UCSD-AML1 (cell line): ENCODE data around the gene FMNL3.
"Not testable (repeated sequence)": the region's sequence is repeated elsewhere in the genome, so short reads cannot be mapped to it uniquely, and the experiment has no call there.

Experiments used
- DNase-seq: peaks from one replicate; lab custom pipeline; 2025; ENCODE audit not compliant: unreplicated experiment; lab: John Stamatoyannopoulos, UW

FMNL3 gene

DNA sequence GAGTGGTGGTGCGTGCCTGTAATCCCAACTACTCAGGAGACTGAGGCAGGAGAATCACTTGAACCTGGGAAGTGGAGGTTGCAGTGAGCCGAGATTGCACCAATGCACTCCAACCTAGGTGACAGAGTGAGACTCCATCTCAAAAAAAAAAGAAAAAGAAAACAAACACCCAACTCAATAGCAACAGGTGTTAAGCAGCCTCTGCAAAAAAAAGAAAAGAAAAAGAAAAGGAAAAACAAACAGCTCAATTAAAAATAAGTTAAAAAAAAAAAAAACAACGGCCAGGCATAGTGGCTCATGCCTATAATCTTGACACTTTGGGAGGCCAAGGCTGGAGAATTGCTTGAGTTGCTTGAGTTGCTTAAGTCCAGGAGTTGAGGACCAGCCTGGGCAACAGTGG is 10.6 kb upstream of the FMNL3 start:
- DNase-seq: not testable (repeated sequence)

DNA sequence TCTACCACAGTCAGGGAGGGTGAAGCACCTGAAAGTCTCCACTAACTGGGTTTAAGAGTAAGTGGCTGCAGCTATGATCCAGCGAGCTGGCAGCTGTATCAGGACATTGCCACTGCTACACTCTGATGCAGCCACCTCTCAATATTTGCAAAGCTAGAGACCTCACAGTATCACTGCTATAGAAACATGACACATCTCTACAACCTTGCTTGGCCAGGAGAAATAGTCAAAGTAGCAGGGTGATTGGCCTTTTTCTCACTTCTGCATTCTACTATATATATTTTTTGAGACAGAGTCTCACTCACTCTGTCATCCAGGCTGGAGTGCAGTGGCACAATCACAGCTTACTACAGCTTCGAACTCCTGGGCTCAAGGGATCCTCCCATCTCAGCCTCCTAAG is 9.3 kb upstream of the FMNL3 start:
- no peak for DNase-seq

DNA sequence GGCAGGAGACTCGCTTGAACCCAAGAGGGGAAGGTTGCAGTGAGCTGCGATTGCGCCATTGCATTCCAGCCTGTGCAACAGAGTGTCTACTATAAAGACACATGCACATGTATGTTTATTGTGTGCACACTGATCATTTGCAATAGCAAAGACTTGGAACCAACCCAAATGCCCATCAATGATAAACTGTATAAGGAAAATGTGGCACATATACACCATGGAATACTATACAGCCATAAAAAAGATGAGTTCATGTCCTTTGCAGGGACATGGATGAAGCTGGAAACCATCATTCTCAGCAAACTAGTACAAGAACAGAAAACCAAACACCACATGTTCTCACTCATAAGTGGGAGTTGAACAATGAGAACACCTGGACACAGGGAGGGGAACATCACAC is 6.7 kb upstream of the FMNL3 start:
- not testable (repeated sequence) for DNase-seq

DNA sequence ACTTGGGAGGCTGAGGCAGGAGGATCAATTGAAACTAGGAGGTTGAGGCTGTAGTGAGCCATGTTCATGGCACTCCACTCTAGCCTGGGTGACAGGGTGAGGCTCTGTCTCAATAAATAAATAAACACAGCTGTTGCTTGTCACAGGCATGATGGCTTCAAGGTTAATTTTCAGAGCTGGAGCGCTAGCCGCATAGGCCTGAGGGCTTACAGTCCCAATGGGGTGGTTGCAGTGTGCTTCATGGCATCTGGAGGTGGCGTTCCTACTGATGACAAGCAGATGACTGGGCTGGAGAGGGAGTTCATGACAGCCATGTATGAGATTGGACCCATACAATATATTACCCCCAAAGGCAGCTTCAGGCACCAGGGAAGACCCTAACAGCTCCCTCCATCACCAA is 1.6 kb upstream of the FMNL3 start:
- DNase-seq: no peak

DNA sequence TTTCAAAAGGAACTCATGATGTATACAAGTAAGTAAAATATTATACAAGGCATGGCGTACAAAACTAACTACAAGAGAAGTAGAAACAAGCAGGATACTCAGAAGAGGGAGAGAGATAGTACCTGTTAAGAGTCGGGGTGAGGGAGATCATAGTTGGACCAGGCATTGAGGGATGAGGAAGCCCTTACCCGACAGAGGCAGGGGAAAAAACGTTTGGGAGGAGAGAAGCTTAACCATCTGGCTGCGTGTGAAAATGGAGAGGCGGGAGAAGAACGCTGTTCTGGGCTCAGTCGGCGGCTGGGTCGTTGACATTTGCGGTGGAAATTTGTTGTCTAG is 575 bp upstream of the FMNL3 start:
- DNase-seq: no peak

DNA sequence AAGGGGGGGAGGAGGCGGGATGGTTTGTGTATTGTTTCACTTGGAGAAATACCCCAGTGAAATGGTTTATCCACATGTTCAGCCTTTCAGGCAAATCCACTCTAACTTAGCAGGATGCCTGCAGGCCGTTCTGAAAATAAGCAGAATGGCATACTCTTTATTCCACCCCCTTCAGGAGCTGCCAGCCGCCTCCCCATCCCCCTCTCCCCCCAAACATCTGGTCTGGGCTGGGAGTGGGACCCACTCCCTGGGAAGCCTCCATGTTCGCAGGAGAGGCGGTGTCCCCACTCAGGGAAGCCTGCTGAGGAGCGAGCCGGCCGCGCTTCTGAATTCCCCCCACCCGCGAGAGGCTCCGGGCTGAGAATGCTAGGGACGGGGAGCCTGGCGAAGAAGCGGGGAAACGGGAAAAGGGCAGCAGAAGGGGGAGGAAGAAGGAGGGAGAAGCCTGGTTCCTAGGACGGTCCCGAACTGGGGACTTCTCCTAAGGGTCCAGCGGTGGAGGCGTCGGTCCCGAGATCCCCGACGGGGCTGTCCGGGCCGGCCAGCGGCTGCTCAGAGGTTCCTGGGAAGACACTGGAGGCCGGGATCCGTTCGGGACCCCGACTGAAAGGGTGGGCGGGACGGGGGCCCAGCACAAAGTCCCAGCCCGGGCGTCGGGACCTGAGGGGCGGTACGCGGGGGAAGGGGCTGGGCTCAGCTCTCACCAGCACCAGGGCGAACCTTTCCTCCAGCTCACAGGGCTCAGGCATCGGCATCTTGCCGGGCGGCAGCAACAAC is 666 bp downstream of the FMNL3 start:
- peak; percentile 62 for DNase-seq

DNA sequence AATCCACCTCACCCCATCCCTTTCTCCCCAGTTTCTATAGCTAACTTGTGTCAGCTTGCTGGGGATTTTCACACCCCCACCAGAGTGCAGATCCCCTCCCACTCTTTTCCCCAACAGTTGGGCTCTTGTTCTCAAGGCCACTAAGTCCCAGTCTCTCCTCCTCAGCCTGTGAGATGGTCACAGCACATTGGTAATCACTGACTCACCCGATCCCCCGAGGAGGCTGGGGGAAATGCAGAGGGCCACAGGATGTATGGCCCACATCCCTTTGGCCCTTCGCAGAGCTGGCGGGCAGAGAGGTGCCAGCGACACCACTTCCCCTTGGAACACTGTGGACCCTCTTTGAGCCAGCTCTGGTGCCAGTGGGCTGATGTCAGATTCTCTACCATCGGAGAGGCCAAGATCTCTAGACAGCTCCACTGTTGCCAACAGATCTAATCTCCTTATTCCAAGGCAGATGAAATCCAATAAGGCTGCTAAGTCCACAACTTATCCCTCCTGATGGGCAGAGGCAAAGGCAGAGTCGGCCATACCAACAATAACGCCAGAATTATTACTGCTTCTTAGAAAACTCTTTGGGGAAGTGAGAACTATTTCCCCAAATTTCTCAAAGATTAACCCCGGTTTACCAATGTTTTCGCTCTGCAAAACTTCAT is 1.6 kb downstream of the FMNL3 start:
- DNase-seq: peak; percentile 80

DNA sequence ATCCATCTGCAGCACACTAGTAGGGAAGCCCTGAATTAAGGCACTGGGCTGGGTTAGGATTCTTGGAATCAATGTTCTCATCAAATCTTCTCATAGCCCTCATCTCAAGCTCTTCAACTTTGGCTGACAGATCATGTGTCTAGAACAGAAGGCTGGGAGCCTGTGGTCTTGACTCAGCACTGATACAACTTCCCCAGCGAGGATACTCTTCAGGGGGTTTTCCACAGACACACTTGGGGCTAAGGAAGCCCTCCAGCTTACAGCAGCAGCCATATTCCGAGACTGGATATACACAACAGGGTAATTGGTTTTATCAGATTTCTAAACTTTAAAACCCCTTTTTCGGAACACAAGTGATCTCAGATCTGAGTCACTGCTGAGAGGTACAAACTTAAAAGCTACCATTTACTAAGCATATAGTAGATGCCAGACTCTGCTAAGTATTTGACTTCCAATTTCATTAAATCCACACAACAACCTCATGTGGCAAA is 3.5 kb downstream of the FMNL3 start:
- peak; percentile 21 for DNase-seq

DNA sequence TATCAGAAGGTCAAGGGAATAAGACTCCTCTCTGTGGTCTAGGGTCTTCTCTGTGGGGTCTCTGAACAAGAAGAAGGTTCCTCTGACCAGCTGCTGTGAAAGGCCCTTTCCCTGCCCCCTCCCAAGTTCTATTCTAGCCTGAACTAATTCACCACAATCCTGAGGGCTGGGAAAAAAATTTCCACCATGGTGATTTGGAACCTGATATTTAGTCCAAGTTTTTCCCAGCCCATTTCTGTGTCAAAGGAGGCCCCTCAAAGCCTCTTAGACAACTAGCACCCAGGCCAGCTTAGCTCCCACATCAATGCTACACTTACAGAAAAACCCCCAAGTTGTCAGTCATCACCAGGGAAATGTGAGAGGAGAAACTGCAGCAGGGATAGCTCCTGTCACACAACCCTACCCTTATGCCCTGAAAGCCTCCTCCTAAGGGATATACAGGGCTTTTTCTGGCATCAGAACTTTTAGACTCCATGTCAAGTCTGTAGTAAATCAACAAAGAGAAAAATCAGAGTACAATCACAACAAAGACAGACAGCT is 4.5 kb downstream of the FMNL3 start:
- no peak for DNase-seq

DNA sequence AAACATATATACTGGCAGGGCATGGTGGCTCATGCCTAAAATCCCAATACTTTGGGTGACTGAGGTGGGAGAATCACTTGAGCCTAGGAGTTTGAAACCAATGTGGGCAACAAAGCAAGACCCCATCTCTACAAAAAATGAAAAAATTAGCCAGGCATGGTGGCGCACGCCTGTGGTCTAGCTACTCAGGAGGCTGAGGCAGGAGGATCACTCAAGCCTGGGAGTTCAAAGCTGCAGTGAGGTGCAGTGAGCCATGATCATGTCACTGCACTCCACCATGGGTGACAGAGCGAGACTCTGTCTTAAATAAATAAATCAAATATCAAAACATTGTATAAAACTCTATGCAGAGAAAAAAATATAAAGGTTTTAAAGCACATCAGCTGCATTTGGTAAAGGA is 5.2 kb downstream of the FMNL3 start:
- no peak for DNase-seq

DNA sequence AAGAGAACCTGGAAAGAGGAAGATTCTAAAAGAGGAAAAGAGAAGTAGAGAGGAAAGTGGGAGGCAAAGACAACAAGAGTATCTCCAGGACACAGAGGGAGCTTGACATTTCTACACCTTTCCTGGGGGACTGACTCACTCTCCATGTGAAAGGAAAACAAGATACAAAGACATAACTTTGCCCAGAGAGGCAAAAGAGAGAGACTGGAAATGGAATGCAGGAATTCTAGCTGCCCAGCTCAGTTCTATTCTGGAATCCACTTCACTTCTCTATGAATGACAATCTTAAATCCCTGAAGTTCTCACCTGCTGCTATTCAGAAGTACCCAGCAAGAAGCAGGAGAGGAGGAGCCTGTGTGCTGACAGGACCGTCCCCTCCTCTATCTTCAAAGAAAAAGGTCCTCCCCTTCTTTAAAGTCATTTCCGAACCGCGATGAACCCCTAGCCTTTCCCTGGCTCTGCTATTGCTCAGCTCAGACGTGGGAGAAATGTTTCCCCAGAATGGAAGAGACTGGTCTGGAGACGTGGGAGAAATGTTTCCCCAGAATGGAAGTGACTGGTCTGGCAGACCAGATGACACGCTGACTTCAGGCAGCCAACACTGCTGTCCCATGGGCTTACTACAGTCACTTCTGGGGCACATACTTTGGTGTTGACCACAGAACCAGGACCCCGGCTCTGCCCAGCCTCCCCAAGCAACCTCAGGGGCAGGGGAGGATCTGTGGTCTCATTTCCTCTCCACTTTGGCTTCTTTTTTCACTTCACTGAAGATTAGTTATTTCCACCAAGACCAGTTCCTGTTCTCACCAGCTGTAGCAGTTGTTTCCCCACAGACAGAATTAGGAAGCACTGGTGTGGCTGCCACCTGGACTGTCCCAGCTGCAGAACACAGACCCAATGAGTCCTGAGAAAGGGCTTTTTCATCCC is 8.3 kb downstream of the FMNL3 start:
- DNase-seq: peak; percentile 81

DNA sequence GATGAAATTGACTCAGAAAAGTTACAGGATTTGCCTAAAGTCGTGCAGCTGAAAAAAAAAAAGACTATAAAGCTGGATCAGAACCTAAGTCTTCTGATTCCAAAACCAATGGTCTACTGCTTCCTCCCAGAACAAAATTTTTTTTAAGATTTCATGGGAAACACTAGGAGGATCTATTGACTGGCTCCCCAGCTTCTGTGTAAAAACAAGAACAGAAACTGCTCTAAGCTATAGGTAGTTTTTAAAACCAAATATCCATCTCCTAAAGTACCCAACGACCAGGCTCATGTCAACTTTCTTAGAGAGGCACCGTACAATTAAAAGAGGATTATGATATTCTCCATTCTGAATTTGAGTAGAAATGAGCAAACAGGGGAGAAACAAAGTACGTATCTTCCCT is 9.4 kb downstream of the FMNL3 start:
- no peak for DNase-seq

DNA sequence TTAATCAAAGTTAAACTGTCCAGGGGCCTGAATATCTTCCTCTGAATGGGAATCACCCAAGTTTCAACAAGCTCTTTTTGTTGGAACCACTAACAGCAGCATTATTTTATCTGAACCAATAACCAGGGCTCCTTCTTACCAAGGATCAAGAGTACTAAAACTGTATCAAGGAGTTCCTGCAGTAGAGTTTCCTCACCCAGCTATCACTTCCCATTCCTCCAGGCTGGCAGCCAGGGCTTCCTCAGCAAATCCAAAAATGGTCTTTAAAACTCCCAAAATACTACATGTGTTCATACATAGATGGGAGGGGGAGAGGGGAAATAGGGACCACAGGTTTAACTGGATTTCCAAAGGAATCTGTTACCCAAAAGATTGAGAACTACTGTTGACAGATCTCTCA is 10.5 kb downstream of the FMNL3 start:
- no peak for DNase-seq

DNA sequence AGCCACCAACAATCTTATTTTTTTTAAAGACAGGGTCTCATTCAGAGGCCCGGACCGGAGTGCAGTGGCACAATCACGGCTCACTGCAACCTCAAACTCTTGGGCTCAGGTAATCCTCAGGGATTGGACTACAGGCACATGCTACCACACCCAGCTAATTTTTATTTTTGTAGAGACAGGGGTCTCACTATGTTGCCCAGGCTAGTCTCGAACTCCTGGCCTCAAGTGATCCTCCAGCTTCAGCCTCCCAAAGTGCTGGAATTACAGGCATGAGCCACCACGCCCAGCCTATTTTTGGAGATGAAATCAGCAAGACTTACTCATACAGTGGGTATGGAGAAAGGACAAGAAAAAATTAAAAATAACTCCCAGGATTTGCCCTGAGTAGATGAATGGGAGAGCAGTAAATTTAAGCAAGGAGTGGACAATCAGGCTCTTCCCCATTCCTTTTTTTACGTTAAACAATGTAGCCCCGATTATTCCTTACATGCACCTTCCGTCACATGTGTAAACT is 13.2 kb downstream of the FMNL3 start:
- DNase-seq: no peak

DNA sequence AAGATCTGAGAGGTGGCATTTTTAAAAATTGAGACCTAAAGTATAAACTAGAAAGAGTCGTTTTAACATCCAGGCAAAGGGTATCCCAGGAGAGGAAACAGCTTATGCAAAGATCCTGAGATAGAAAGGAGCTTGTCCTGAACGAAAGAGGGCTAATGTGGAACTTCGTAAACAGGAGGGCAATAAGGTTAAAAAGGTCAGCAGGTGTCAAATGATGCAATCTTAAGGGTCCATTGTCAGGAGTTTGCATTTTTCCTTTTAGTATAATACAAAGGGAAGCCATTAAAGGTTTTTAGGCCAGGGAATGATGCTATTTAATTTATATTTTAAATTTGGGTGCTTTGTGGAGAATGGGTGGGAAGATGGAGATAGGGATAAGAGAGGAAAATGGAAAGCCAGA is 14.4 kb downstream of the FMNL3 start:
- no peak for DNase-seq

DNA sequence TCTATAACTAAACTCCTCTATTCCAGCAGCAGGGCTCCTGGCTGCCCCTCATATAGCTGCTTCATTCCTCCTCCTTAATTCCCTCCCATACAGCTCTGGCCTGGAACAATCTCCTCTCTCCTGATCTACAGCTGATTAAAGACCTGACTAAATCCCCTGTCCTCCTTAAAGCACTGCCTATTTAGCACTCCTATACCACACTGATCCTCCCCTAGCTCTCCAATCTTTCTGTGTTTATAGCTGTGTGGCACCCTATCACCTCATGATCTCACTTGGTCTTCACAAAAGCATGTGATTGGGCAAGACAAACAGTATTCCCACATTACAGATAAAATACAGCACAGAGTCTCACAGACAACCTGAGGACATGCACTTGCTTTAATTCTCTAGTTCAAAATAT is 17.4 kb downstream of the FMNL3 start:
- DNase-seq: no peak

DNA sequence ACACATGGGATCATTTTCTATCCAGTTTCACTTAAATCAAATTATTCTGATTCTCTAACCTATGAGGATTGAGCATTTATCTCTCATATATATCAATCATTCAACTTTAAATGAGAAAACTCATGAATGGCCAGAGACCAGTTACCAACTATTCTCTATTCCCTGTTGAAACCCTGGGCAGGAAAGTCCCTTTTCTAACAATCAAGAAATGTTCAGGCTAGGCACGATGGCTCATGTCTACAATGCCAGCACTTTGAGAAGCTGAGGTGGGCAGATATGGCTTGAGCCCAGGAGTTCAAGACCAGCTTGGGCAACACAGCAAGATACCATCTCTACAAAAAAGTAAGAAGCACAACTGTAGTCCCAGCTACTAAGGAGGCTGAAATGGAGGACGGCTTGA is 18.0 kb downstream of the FMNL3 start:
- no peak for DNase-seq

DNA sequence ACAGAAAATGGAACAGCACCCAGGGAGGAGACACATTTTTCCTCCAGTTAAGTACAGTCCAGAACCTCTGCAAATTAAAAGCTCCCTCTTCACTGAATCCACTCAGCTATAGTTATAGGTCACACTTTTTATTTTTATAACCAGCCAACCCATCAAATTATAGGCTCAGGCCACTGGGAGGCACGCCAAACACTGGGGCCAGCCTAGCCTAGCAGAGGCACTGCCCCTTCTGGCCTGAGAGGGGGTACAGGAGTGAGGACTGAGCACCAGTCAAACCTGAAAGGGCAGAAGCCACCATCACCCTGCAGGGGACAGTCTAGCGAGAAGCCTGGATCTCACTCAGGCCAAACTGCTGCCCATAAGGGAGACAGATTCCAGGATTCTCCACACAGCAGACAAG is 19.3 kb downstream of the FMNL3 start:
- DNase-seq: no peak

DNA sequence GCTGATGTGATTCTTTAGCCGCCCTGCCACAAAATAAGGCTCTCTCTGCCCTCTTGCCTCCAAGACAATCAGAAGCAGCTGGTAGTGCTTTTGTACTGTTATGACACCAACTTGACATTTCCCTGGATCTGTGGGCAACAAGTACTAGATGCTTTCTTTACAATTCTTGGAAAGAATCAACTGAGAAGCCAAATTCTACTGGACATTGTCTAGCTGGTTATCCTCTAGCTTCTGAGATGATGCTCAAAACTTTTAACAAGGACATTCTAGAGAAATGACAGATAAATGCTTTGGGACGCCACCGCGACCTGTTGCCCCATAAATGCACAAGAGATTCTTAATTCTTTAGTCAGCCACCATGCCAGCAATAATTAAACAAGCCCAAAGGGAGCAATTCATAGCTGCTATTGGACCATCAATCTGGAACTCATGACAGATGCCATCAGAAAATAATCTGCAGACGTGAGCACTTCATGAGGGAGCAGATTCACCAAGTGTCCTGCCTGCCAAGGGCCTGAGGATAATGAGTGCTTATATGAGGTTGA is 22.8 kb downstream of the FMNL3 start:
- DNase-seq: no peak

DNA sequence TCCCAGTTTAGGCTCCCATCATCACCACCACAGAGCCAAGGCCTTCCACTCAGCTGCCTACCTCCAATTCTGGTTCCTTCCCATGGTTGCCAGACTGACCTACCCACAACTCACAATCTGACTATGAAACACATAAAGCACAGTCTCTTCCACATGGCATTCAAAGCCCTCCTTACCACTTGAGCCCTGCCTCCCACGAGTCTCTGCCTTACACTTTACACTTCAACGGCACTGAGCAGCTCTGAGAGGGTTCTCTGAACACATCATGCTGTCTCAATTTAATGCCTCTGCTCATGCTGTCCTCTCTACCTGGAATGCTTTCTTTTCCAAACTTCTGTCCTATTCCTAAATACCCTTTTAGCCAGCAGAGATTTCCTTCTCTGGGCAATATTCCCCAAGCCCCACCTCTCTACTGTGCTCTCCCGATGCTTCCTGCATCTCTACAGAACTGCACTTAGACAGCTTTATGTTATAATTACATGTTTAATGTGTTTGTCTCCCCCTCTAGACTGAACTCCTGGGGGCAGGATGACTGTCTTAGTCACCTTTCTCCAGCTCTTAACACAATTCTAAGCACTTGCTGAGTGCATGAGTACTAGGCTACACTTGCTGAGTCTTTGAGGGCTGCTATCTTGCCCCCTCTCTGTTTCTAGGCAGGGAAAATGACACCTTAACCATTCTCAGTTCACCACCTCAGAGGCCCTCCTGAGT is 23.5 kb downstream of the FMNL3 start:
- DNase-seq: no peak
